Measurements from ENCODE around the gene LOC128125822.

The LOC128125822 gene

GRCh38 chr6:63561288-63561687, 11.0 kb upstream of the LOC128125822 start:
- no peaks in the 10 kb centered on the region for H3K36me3 ChIP-seq
- H3K27ac ChIP-seq, result no peak overlapping the region
- no peak for DNase-seq (ENCODE audit: low spot score)
- intact Hi-C loops (cut with DNase I), result loop anchor here (10.0 kb wide), 1 partner anchor 46 kb away; no protein-coding TSS in a partner anchor
- no peak overlapping the region for H3K4me3 ChIP-seq
- no peak for TF ChIP-seq POLR2A (IDR thresholded peaks at IDR 0.05)
- no peak for TF ChIP-seq CTCF (IDR thresholded peaks at IDR 0.05)
- TF ChIP-seq POLR2AphosphoS5 (IDR thresholded peaks at IDR 0.05), result no peak
- WGBS, result 64% methylated on average over 2 of the region's 2 CpGs
- H3K9me3 ChIP-seq, result no peaks in the 10 kb centered on the region
- no peaks in the 10 kb centered on the region for H3K27me3 ChIP-seq (replicated peaks; ENCODE audit: insufficient read depth)
- H3K4me1 ChIP-seq (replicated peaks), result no peaks in the 10 kb centered on the region

DNA sequence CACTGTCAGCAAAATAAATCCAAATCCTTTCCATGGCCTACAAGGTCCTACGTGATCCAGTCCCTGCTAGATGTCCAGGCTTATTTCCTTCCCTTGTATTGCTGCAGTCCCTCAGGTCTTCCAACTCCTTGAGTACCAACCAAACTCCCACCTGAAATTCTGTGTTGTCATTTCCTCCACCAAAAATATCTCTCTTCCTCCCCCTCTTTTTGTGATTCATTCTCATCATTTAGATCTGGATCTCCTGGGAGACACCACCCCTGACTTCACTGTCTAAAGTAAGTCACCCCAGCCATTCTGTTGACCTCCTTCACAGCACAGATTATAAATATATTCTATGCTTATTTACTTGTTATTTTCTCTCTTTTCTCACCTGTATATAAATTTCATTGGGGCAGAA, 9.0 kb upstream of the LOC128125822 start:
- WGBS, result 94% methylated on average over 1 of the region's 1 CpG
- Histone ChIP-seq H3K27ac (no peak overlapping the region), H3K4me1 (replicated peaks) (no peaks in the 10 kb centered on the region), H3K9me3 (no peaks in the 10 kb centered on the region), H3K4me3 (no peak overlapping the region), H3K27me3 (replicated peaks; ENCODE audit: insufficient read depth) (no peaks in the 10 kb centered on the region), H3K36me3 (no peaks in the 10 kb centered on the region)
- intact Hi-C loops (cut with DNase I), result loop anchor here (10.0 kb wide), 1 partner anchor 48 kb away; no protein-coding TSS in a partner anchor
- TF ChIP-seq CTCF (IDR thresholded peaks at IDR 0.05), result no peak
- TF ChIP-seq POLR2AphosphoS5 (IDR thresholded peaks at IDR 0.05), result no peak
- no peak for TF ChIP-seq POLR2A (IDR thresholded peaks at IDR 0.05)
- no peak for DNase-seq (ENCODE audit: low spot score)

DNA sequence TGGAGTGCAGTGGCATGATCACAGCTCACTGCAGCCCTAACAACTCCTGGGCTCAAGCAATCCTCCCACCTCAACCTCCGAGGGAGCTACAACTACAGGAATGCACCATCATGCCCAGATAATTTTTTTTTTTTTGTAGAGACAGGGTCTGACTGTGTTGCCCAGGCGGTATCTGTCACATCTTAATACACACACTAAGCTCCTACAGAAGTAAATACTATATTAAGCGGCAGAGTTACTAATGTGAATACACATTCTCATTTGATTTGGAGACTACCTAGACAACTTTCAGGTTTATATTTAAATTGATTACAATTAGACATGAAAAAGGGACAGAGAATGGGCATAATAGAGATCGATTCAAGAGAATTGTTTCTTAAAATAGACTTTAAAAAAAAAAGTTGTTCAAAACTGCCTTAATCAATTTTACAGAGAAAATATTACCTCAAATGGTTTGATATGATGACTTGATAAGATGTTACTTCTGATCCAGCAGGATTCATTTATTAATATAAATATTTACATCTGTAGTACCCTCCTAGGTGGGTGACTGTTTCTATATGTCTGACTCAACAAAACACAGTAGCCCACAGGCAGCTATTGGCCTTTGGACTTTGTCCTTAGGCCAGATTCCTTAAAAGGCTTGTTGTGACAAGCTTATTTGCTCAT, 7.1 kb upstream of the LOC128125822 start:
- Histone ChIP-seq H3K4me3 (no peak overlapping the region), H3K4me1 (replicated peaks) (no peaks in the 10 kb centered on the region), H3K9me3 (no peaks in the 10 kb centered on the region), H3K36me3 (no peaks in the 10 kb centered on the region), H3K27ac (no peak overlapping the region), H3K27me3 (replicated peaks; ENCODE audit: insufficient read depth) (no peaks in the 10 kb centered on the region)
- intact Hi-C loops (cut with DNase I), result loop anchor here (10.0 kb wide), 1 partner anchor 50 kb away; no protein-coding TSS in a partner anchor
- TF ChIP-seq POLR2A (IDR thresholded peaks at IDR 0.05) (no peak), CTCF (IDR thresholded peaks at IDR 0.05) (no peak), POLR2AphosphoS5 (IDR thresholded peaks at IDR 0.05) (no peak)
- DNase-seq (ENCODE audit: low spot score), result no peak
- WGBS, result 93% methylated on average over 4 of the region's 4 CpGs

- Histone ChIP-seq H3K27me3 (replicated peaks; ENCODE audit: insufficient read depth) (no peaks in the 10 kb centered on the region), H3K4me1 (replicated peaks) (no peaks in the 10 kb centered on the region), H3K36me3 (no peaks in the 10 kb centered on the region), H3K4me3 (no peak overlapping the region), H3K9me3 (no peaks in the 10 kb centered on the region), H3K27ac (no peak overlapping the region)
- intact Hi-C loops (cut with DNase I), result loop anchor here (10.0 kb wide), 1 partner anchor 51 kb away; no protein-coding TSS in a partner anchor
- no peak for DNase-seq (ENCODE audit: low spot score)
- TF ChIP-seq CTCF (IDR thresholded peaks at IDR 0.05) (no peak), POLR2A (IDR thresholded peaks at IDR 0.05) (no peak), POLR2AphosphoS5 (IDR thresholded peaks at IDR 0.05) (no peak)
- WGBS, result 58% methylated on average over 4 of the region's 4 CpGs
Observed at GRCh38 chr6:63565727-63566596, 6.3 kb upstream of the LOC128125822 start.

Data from prostate gland (tissue), 2 donors.